BE2C (cell line): Measurements from ENCODE around the gene FREM1.

Source experiments
- DNase-seq: peaks from one replicate; pipeline ENCODE4 v3.0.0-alpha.2; 2020
- H3K27me3 ChIP-seq: fragments of 250-450 bp; sonication (Bioruptor Pico); 2 replicates; pipeline ENCODE4 v1.5.1; 2020; ENCODE audit warnings: mild to moderate bottlenecking
- H3K36me3 ChIP-seq: fragments of 250-450 bp; sonication (Bioruptor Pico); 2 replicates; pipeline ENCODE4 v1.5.1; 2020; ENCODE audit warnings: mild to moderate bottlenecking
- H3K4me1 ChIP-seq: fragments of 250-450 bp; sonication (Bioruptor Pico); 2 replicates; pipeline ENCODE4 v1.5.1; 2020
- H3K4me3 ChIP-seq: 2 replicates; pipeline ENCODE4 v1.5.1; 2011; ENCODE audit warnings: low read depth, low read length
- H3K9me3 ChIP-seq: fragments of 250-450 bp; sonication (Bioruptor Pico); 2 replicates; pipeline ENCODE4 v1.5.1; 2020
- TF ChIP-seq, protein P1 (sequence below): IDR thresholded peaks from 2 replicates; pipeline ENCODE4 v1.5.1; 2012; ENCODE audit warnings: mild to moderate bottlenecking, low read depth, low read length

FREM1 gene

DNA sequence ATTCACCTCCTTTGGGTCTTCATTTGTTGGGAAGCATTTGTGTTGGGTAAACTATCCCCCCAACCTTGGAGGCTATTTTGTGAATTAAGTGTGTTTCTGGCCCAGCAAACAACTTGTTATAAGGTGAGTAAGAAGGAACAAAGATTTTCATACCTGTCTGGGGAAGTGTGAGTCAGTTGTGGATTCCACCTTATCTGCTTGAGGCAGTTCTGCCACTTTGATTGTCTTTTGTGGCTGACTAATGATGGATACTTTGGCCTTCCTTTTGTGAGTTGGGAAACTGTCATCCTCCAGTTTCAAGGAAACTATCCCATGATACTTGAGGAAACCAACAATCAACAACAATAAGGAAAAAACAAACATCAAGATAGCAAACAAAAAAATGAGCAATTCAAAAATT lies 163.1 kb downstream of the FREM1 start:
- TF ChIP-seq, protein P1, sequence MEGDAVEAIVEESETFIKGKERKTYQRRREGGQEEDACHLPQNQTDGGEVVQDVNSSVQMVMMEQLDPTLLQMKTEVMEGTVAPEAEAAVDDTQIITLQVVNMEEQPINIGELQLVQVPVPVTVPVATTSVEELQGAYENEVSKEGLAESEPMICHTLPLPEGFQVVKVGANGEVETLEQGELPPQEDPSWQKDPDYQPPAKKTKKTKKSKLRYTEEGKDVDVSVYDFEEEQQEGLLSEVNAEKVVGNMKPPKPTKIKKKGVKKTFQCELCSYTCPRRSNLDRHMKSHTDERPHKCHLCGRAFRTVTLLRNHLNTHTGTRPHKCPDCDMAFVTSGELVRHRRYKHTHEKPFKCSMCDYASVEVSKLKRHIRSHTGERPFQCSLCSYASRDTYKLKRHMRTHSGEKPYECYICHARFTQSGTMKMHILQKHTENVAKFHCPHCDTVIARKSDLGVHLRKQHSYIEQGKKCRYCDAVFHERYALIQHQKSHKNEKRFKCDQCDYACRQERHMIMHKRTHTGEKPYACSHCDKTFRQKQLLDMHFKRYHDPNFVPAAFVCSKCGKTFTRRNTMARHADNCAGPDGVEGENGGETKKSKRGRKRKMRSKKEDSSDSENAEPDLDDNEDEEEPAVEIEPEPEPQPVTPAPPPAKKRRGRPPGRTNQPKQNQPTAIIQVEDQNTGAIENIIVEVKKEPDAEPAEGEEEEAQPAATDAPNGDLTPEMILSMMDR: no peak
- Histone ChIP-seq H3K9me3 (no peaks in the 10 kb centered on the region), H3K36me3 (no peaks in the 10 kb centered on the region), H3K4me1 (peaks cover 9% of the 10 kb centered on the region), H3K4me3 (no peak overlapping the region), H3K27me3 (no peaks in the 10 kb centered on the region)
- DNase-seq: no peak

DNA sequence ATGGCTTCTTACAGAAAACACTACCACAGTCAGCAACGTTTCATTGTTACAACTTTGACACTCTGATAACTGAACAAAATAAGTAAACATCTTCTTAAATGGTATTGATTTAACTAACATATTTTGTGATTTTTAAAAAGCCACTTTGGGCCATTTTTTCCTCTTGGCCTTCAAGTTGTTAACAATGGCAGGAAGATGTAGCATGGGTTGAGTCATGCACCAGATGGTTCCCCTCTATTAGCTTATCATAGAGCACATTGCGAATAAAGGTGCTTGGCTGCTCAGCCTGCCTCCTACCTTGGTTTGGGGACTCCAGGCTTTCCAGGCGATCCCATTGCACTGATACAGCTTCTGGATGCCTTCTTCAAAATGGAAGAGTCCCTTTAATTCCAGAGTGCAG lies 163.6 kb downstream of the FREM1 start:
- Histone ChIP-seq H3K4me3 (no peak overlapping the region), H3K36me3 (no peaks in the 10 kb centered on the region), H3K27me3 (no peaks in the 10 kb centered on the region), H3K4me1 (peaks cover 10% of the 10 kb centered on the region), H3K9me3 (no peaks in the 10 kb centered on the region)
- TF ChIP-seq, protein P1: no peak
- no peak for DNase-seq

DNA sequence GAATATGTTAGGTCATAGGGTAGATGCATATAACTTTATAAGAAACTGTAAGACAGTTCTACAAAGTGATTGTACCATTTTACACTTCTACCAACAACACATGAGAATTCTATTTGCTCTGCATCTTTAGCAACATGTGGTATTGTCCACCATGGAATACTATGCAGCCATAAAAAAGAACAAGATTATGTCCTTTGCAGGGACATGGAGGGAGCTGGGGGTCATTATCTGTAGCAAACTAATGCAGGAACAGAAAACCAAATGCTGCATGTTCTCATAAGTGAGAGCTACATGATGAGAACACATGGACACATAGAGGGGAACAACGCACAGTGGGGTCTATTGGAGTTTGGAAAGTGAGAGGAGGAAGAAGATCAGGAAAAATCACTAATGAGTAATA lies 165.5 kb downstream of the FREM1 start:
- H3K36me3 ChIP-seq: no peaks in the 10 kb centered on the region
- TF ChIP-seq, protein P1: no peak
- H3K4me1 ChIP-seq: peaks cover 15% of the 10 kb centered on the region
- no peak overlapping the region for H3K4me3 ChIP-seq
- DNase-seq: no peak
- no peaks in the 10 kb centered on the region for H3K9me3 ChIP-seq
- H3K27me3 ChIP-seq: no peaks in the 10 kb centered on the region

DNA sequence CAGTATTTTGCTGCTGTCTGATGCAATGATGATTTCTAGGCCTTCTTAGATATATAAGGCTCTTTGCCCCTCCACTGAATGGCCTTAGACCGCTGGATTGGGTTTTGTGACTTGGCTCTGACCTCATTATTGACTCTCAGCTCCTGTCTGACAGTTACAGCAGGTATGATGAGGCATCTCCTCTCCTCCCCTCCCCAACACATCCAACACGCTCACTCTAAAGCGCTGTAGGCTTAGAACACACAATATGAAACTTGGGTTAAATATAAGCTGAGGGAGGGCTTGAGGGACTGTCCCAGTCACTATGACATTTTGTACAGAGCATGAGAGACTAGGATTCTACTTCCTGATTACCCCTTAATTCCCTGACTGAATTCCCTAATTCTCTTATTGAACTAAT lies 168.9 kb downstream of the FREM1 start:
- no peaks in the 10 kb centered on the region for H3K9me3 ChIP-seq
- TF ChIP-seq, protein P1: no peak
- no peak for DNase-seq

DNA sequence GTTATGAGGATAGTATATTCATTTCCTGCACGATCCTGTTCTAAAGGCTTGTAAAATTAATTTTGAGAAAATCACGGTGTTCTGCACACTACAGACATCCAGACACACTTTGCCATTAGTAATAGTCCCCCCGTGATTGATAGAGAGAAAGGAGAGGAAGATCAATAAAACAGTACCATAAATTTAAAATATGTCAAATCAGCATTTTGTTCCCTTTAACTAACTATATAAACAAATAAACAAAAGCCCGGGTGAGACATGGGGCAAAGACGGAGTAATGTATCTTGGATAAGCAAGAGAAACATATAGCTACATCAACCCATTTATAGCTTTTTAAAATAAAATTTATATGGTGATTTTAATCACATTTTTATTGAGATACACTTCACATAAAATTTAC lies 177.1 kb downstream of the FREM1 start:
- Histone ChIP-seq H3K27me3 (no peaks in the 10 kb centered on the region), H3K36me3 (no peaks in the 10 kb centered on the region), H3K9me3 (no peaks in the 10 kb centered on the region), H3K4me1 (no peaks in the 10 kb centered on the region), H3K4me3 (no peak overlapping the region)
- TF ChIP-seq, protein P1: no peak
- DNase-seq: no peak

More for the DNA sequence above, 168.9 kb downstream of the FREM1 start:
- Histone ChIP-seq H3K4me3 (no peak overlapping the region), H3K4me1 (peaks cover 13% of the 10 kb centered on the region), H3K36me3 (no peaks in the 10 kb centered on the region), H3K27me3 (no peaks in the 10 kb centered on the region)

DNA sequence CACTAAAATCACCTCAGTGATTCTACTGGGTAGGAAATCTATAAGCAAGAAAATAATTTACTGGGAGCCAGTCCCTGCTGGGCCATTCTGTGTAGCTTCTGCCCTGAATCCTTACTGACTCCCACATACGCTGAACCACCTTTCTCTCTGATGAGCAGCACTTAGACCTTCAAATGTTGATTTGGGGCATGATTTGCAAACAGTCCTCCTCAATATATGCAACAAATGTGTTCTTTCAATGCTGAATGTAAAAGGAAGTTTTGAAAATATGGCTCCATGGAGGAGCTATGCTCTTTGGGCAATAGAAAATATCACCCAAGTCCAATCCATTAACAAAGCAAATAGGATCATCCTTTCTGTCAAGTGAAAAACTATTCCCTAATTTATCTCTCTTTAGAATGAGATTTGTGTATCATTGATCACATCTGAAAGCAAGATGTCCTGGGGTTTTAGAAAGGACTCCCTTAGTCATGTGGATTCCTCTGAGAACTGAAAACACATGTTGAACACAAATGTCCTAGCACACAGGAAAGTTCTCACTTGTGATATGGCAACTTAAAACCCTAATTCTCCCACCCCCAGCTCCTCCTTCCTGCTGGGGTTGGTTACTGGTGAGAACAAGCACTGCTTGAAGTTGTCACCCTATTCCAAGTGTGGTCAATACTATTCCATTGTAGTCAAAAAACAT lies 178.8 kb downstream of the FREM1 start:
- Histone ChIP-seq H3K36me3 (no peaks in the 10 kb centered on the region), H3K4me1 (no peaks in the 10 kb centered on the region), H3K4me3 (no peak overlapping the region), H3K9me3 (no peaks in the 10 kb centered on the region), H3K27me3 (no peaks in the 10 kb centered on the region)
- TF ChIP-seq, protein P1: no peak
- no peak for DNase-seq
